ENCODE results near the gene SGCE.

SGCE gene

DNA sequence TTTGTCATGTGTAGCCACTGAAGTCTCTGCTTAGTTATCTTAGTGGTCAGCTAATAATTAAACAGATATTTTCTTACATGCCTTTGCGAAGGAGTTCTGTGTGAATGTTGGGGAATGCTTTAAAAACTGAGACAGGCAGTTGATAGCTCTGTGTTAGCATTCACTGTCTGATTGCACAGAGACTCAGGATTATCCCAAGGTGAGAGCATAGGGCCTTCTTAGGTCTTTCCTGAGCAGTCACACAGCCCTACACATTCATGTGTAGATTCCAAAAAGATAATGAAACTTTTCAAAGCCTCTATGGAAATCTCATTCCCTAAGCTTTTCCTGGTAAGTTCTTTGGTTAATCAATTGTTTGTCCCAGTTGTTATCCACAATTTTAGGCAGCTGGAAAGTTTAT is 78.6 kb downstream of the SGCE start:
- Histone ChIP-seq H3K9me3 (replicated peaks; ENCODE audit: insufficient read depth, low read length) (no peaks in the 10 kb centered on the region), H3K27ac (ENCODE audit: low read length) (no peak overlapping the region), H3K4me1 (ENCODE audit: low read length) (peaks cover 12% of the 10 kb centered on the region; the same call in 1 of the 2 replicates), H3K79me2 (ENCODE audit: low read length) (no peaks in the 10 kb centered on the region), H4K20me1 (ENCODE audit: insufficient read depth, low read length) (no peaks in the 10 kb centered on the region), H3K4me3 (ENCODE audit: low read length) (no peak overlapping the region), H2AFZ (ENCODE audit: low read length) (no peak overlapping the region), H3K36me3 (replicated peaks; ENCODE audit: insufficient read depth, low read length) (no peaks in the 10 kb centered on the region), H3K9me2 (replicated peaks; ENCODE audit: insufficient read depth, low read length) (no peaks in the 10 kb centered on the region), H3K9ac (ENCODE audit: low read length) (no peak overlapping the region), H3F3A (ENCODE audit: insufficient read depth, low read length) (no peaks in the 10 kb centered on the region), H3K4me2 (ENCODE audit: low read depth, low read length) (no peak overlapping the region), H3K27me3 (replicated peaks; ENCODE audit: insufficient read depth, low read length) (no peaks in the 10 kb centered on the region)
- TF ChIP-seq EZH2phosphoT487 (IDR thresholded peaks at IDR 0.05; ENCODE audit: low read length): no peak
- TF ChIP-seq, protein P1, sequence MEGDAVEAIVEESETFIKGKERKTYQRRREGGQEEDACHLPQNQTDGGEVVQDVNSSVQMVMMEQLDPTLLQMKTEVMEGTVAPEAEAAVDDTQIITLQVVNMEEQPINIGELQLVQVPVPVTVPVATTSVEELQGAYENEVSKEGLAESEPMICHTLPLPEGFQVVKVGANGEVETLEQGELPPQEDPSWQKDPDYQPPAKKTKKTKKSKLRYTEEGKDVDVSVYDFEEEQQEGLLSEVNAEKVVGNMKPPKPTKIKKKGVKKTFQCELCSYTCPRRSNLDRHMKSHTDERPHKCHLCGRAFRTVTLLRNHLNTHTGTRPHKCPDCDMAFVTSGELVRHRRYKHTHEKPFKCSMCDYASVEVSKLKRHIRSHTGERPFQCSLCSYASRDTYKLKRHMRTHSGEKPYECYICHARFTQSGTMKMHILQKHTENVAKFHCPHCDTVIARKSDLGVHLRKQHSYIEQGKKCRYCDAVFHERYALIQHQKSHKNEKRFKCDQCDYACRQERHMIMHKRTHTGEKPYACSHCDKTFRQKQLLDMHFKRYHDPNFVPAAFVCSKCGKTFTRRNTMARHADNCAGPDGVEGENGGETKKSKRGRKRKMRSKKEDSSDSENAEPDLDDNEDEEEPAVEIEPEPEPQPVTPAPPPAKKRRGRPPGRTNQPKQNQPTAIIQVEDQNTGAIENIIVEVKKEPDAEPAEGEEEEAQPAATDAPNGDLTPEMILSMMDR (IDR thresholded peaks at IDR 0.05; ENCODE audit: low read length): no peak
- no peak for TF ChIP-seq EZH2 (optimal IDR thresholded peaks at IDR 0.05; ENCODE audit: low read depth, low read length)
- DNase-seq: no peak

DNA sequence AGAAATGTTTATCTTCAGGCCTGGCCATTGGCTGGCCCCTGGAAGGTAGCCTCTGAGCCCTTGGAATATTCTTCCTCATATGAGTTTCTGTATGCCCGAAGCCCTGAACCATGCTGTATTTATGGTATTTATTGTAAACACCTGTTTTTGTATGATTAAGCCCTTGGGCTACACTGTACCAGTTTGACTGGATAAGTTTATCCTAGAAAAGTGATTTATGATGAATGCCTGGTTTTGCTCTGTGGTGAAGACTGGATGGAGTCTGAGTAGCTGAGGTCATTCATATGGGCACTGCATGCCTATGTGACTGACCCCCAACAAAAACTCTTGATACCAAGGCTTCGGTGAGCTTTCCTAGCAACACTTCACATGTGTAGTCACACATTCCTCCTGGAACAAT is 79.6 kb downstream of the SGCE start:
- H3K9me3 ChIP-seq (replicated peaks; ENCODE audit: insufficient read depth, low read length): no peaks in the 10 kb centered on the region
- H3K27me3 ChIP-seq (replicated peaks; ENCODE audit: insufficient read depth, low read length): no peaks in the 10 kb centered on the region
- H3K4me1 ChIP-seq (ENCODE audit: low read length): peaks cover 12% of the 10 kb centered on the region; the same call in 1 of the 2 replicates

DNA sequence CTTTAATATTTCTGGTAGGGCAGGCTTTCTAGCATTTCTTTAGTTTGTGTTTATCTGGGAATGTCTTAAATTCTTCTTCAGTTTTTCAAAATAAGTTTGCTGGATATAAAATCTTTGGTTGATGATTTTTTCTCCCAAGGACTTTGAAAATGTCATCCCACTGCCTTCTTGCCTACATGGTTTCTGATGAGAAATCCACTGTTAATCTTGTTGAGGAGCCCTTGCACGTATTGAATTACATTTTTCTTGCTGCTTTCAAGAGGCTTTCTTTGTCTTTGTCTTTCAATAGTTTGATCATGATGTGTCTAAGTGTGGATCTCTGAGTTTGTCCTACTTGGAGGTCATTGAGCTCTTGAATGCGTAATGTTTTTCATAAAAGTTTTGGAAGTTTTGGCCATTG is 80.3 kb downstream of the SGCE start:
- H3K4me2 ChIP-seq (ENCODE audit: low read depth, low read length): no peak overlapping the region
- no peaks in the 10 kb centered on the region for H4K20me1 ChIP-seq (ENCODE audit: insufficient read depth, low read length)
- H3K36me3 ChIP-seq (replicated peaks; ENCODE audit: insufficient read depth, low read length): no peaks in the 10 kb centered on the region
- H2AFZ ChIP-seq (ENCODE audit: low read length): no peak overlapping the region
- no peaks in the 10 kb centered on the region for H3K9me2 ChIP-seq (replicated peaks; ENCODE audit: insufficient read depth, low read length)
- H3K79me2 ChIP-seq (ENCODE audit: low read length): no peaks in the 10 kb centered on the region
- H3K27me3 ChIP-seq (replicated peaks; ENCODE audit: insufficient read depth, low read length): no peaks in the 10 kb centered on the region
- DNase-seq: no peak
- no peak overlapping the region for H3K4me3 ChIP-seq (ENCODE audit: low read length)
- TF ChIP-seq, protein P1 (IDR thresholded peaks at IDR 0.05; ENCODE audit: low read length): no peak
- no peak for TF ChIP-seq EZH2 (optimal IDR thresholded peaks at IDR 0.05; ENCODE audit: low read depth, low read length)
- no peak overlapping the region for H3K9ac ChIP-seq (ENCODE audit: low read length)
- no peaks in the 10 kb centered on the region for H3F3A ChIP-seq (ENCODE audit: insufficient read depth, low read length)
- peaks cover 12% of the 10 kb centered on the region; the same call in 1 of the 2 replicates for H3K4me1 ChIP-seq (ENCODE audit: low read length)
- no peaks in the 10 kb centered on the region for H3K9me3 ChIP-seq (replicated peaks; ENCODE audit: insufficient read depth, low read length)
- no peak overlapping the region for H3K27ac ChIP-seq (ENCODE audit: low read length)

More for the DNA sequence above, 79.6 kb downstream of the SGCE start:
- TF ChIP-seq, protein P1 (IDR thresholded peaks at IDR 0.05; ENCODE audit: low read length): no peak
- TF ChIP-seq EZH2phosphoT487 (IDR thresholded peaks at IDR 0.05; ENCODE audit: low read length): no peak
- no peak for TF ChIP-seq EZH2 (optimal IDR thresholded peaks at IDR 0.05; ENCODE audit: low read depth, low read length)
- Histone ChIP-seq H3K4me2 (ENCODE audit: low read depth, low read length) (no peak overlapping the region), H2AFZ (ENCODE audit: low read length) (no peak overlapping the region), H3K36me3 (replicated peaks; ENCODE audit: insufficient read depth, low read length) (no peaks in the 10 kb centered on the region), H4K20me1 (ENCODE audit: insufficient read depth, low read length) (no peaks in the 10 kb centered on the region), H3K9ac (ENCODE audit: low read length) (no peak overlapping the region), H3K27ac (ENCODE audit: low read length) (no peak overlapping the region), H3K4me3 (ENCODE audit: low read length) (no peak overlapping the region), H3K79me2 (ENCODE audit: low read length) (no peaks in the 10 kb centered on the region), H3K9me2 (replicated peaks; ENCODE audit: insufficient read depth, low read length) (no peaks in the 10 kb centered on the region), H3F3A (ENCODE audit: insufficient read depth, low read length) (no peaks in the 10 kb centered on the region)
- no peak for DNase-seq
